ENCODE measurements around the gene ARL6. TPM values are rescaled to one million over a fixed set of nuclear protein-coding genes. Genes with fewer than 3 reads are reported as not detected.

Gene ARL6
- total RNA-seq, 4 donors from 2014 or later, result 7.3 to 17.1 (median 12.1) TPM

DNA sequence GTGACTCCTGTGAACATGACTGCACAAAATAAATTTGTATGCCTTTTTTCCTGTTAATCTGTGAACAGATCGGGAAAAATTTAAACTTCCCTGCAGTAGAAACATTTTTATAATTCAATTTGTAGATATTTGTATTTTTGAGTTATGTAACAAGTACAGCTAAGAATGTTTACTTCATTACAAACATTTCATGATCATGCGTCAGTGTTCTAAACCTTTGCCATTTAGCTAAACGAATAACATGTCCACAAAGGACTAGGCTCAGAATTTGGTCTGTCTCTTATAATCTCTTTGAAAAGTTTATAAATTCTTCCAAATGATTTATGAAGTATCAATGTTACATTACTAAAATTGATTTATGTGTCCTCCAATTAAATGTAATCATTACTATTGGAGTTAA is 39.9 kb downstream of the ARL6 start:
- Histone ChIP-seq H3K27me3 (no peaks in the 10 kb centered on the region), H3K27ac (no peak overlapping the region), H3K9me3 (no peaks in the 10 kb centered on the region), H3K4me1 (no peaks in the 10 kb centered on the region), H3K4me3 (no peak overlapping the region), H3K36me3 (peaks cover 0 to 6% of the 10 kb centered on the region in 2 donors)
- no peak for TF ChIP-seq CTCF (IDR thresholded peaks at IDR 0.05)
- TF ChIP-seq POLR2AphosphoS5 (IDR thresholded peaks at IDR 0.05), result no peak
- no peak for TF ChIP-seq POLR2A (IDR thresholded peaks at IDR 0.05)
- TF ChIP-seq EP300 (IDR thresholded peaks at IDR 0.05), result no peak
- WGBS, 2 donors (ENCODE audit: low coverage in 1 of 2), result 65 to 72% methylated on average over 3 of the region's 3 CpGs
- no peak for ATAC-seq

DNA sequence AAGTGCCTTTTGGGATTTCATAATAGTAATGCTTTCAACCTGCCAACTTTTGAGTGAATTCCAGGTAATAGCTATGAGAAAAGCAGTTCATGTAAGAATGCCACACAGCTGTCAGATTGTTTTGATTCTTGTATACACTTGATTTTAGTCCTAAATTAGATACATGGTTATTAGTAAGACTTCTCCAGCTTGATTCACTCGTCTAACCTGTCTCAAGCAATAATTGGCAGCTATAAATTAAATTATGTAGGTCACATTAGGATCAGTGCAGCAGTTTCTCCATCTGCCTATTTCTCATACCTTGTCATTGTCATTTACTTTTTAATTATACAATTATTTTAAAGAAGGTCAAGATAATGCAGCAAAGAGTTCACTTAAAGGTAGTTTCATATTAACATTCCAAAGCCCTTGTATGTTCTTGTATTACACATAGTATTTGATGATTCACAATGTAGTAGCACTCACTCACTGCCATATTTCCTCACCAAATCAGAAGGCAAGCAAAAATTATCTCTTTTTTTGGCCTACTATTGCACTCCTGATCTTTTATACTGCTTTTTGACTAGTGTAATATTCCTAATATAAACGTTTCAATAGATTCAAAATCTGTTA is 46.3 kb downstream of the ARL6 start:
- no peak for ATAC-seq
- no peaks in the 10 kb centered on the region for H3K4me1 ChIP-seq
- 75 to 92% methylated on average over 2 of the region's 2 CpGs for WGBS, 2 donors (ENCODE audit: low coverage in 1 of 2)
- no peaks in the 10 kb centered on the region for H3K36me3 ChIP-seq
- H3K27me3 ChIP-seq, result no peaks in the 10 kb centered on the region
- TF ChIP-seq EP300 (IDR thresholded peaks at IDR 0.05), result no peak
- TF ChIP-seq POLR2AphosphoS5 (IDR thresholded peaks at IDR 0.05), result no peak
- no peak for TF ChIP-seq POLR2A (IDR thresholded peaks at IDR 0.05)
- TF ChIP-seq CTCF (IDR thresholded peaks at IDR 0.05), result no peak
- no peaks in the 10 kb centered on the region for H3K9me3 ChIP-seq
- H3K27ac ChIP-seq, result no peak overlapping the region
- H3K4me3 ChIP-seq, result no peak overlapping the region

DNA sequence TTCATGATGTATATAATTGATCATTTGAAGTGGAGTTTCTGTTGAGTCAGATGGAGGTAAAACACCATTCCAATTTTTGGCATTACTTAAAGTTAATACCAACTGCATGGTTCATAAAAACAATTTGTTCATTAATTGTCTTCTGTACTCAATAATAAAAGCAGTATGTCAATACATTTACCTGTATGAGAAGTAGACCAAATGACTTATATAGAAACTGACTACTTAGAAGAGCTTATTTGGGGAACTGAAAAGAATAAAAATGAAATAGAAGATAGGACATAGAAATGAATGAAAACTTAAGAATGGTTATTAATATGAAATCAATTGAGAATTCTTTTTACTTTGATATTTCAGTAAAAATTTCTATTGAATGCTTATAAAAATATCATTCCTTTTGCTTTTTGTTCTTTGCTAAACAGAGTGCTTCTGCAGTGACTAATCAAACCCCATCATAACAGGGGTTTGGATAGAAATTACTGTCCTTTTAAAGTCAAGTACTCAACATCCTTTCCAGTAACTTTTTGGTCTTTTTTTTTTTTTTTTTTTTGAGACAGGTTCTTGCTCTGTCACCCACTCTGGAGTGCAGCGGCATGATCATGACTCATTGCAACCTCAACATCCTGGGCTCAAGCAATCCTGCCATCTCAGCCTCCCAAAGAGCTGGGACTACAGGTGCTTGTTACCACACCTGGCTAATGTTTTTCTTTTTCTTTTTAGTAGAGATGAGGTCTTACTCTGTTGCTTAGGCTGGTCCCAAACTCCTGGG is 50.8 kb downstream of the ARL6 start:
- H3K4me1 ChIP-seq, result no peaks in the 10 kb centered on the region
- 0 to 30% methylated on average over 1 of the region's 1 CpG for whole genome bisulfite sequencing, 2 donors (ENCODE audit: low coverage in 1 of 2)
- H3K4me3 ChIP-seq, result no peak overlapping the region
- ATAC-seq, result no peak
- no peak overlapping the region for H3K27ac ChIP-seq
- no peak for TF ChIP-seq EP300 (IDR thresholded peaks at IDR 0.05)
- TF ChIP-seq POLR2A (IDR thresholded peaks at IDR 0.05), result no peak
- no peak for TF ChIP-seq CTCF (IDR thresholded peaks at IDR 0.05)
- no peak for TF ChIP-seq POLR2AphosphoS5 (IDR thresholded peaks at IDR 0.05)
- no peaks in the 10 kb centered on the region for H3K36me3 ChIP-seq
- no peaks in the 10 kb centered on the region for H3K9me3 ChIP-seq
- no peaks in the 10 kb centered on the region for H3K27me3 ChIP-seq

GRCh38 chr3:97816811-97817210 is 52.3 kb downstream of the ARL6 start:
- WGBS, 2 donors (ENCODE audit: low coverage in 1 of 2), result 55 to 72% methylated on average over 2 of the region's 2 CpGs
- Histone ChIP-seq H3K9me3 (no peaks in the 10 kb centered on the region), H3K36me3 (no peaks in the 10 kb centered on the region), H3K4me1 (peaks cover 0 to 6% (median 0%) of the 10 kb centered on the region in 3 donors), H3K27ac (no peak overlapping the region), H3K4me3 (no peak overlapping the region), H3K27me3 (no peaks in the 10 kb centered on the region)
- TF ChIP-seq POLR2A (IDR thresholded peaks at IDR 0.05) (no peak), EP300 (IDR thresholded peaks at IDR 0.05) (no peak), CTCF (IDR thresholded peaks at IDR 0.05) (no peak), POLR2AphosphoS5 (IDR thresholded peaks at IDR 0.05) (no peak)
- no peak for ATAC-seq

DNA sequence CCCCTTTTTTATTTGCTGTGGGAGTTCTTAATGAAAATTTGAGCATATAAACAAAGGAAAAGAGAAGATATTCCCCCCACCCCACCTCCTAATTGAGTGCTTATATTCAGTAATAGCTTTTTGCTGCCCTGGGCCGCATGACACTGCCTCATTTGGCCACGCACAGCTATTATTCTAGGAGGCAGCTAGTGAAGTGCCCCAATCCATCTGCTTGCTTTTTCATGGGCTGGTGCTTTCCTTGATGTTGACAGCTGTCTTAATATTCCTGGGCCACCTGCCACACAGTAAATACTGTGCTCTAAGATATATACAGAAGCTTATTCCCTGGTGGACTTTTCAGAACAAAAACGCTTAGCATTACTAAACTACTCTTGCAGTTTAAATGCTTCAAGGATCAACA is 53.4 kb downstream of the ARL6 start:
- H3K4me1 ChIP-seq, result peaks cover 0 to 7% (median 0%) of the 10 kb centered on the region in 3 donors
- no peaks in the 10 kb centered on the region for H3K36me3 ChIP-seq
- TF ChIP-seq POLR2AphosphoS5 (IDR thresholded peaks at IDR 0.05) (no peak), POLR2A (IDR thresholded peaks at IDR 0.05) (no peak), CTCF (IDR thresholded peaks at IDR 0.05) (no peak), EP300 (IDR thresholded peaks at IDR 0.05) (no peak)
- WGBS, 2 donors (ENCODE audit: low coverage in 1 of 2), result 75% methylated on average over 2 to 3 of the region's 3 CpGs
- H3K27ac ChIP-seq, result no peak overlapping the region
- no peak for ATAC-seq
- no peaks in the 10 kb centered on the region for H3K27me3 ChIP-seq
- no peaks in the 10 kb centered on the region for H3K9me3 ChIP-seq
- H3K4me3 ChIP-seq, result no peak overlapping the region
